GM18508 (cell line): Measurements from ENCODE around the gene BCR.

ENCODE experiments used
- ATAC-seq: cut with Tn5 transposase; IDR thresholded peaks from one replicate; pipeline ENCODE4 v1.9.1; 2021; ENCODE audit warnings: moderate number of reproducible peaks; ENCODE audit not compliant: insufficient read depth, unreplicated experiment

Gene BCR

GRCh38 chr22:23282089-23282501, 101.8 kb downstream of the BCR start:
- ATAC-seq = no peak

GRCh38 chr22:23282516-23282915, 102.2 kb downstream of the BCR start:
- no peak for ATAC-seq

GRCh38 chr22:23282986-23283385, 102.7 kb downstream of the BCR start:
- no peak for ATAC-seq

DNA sequence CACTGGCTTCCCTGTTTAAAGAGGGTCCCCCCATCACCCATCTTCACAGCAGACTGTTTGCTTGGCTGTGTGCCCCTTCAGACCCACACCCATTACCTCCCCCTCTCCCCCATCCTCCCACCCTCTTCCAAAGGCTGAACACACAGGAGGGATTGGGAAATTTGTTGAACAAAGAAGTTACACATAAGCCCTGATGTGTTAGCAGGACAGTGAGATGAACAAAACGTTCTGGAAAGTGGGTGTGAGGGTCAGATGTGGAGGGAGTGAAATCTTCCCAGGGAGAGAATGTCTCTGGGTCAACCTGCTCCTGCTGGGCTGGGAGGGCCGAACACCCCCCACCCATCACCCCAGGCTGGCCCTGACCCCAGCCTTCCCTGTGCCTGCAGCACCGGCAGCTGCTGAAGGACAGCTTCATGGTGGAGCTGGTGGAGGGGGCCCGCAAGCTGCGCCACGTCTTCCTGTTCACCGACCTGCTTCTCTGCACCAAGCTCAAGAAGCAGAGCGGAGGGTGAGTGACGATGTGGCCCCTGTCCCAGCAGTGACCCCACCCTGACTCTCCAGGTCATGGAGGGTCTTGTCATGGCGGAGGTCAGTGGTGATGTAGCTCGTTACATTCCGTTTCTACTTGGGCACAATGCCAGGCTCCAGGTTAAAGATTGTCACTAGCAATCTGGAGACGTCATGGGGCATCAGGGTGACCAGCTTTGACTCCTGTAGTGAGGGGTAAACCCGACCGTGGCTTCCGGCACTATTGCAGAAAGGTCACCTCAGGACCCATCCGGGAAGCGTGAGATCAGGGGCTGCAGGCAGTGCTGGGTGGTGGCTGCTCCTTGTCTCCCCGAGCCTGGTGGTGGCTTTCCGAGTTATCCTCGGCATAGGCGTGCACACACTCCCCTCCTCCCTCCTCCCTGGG, 103.5 kb downstream of the BCR start:
- no peak for ATAC-seq

- ATAC-seq = no peak
Observed at GRCh38 chr22:23284504-23285033, 104.3 kb downstream of the BCR start.

- no peak for ATAC-seq
Observed at GRCh38 chr22:23285236-23285635, 104.9 kb downstream of the BCR start.

DNA sequence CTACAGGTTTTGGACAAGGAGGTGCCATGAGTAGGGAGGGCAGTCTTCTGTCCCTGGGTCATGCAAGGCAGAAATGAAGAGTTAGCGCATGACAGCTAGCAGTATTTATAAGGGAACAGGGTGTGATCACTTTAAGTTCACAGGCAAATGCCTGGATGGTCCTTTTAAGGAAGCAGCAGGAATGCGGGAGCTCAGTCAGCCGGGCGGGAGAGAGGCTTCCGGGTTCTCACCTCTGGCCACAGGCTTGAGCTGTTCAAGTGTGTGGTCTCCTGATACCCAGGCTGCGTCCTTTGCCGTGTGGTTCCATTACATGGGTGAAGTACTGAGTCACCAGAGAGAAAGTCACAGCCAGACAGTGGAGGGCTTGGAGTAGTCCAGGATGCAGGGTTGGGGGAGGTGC, 105.4 kb downstream of the BCR start:
- no peak for ATAC-seq

DNA sequence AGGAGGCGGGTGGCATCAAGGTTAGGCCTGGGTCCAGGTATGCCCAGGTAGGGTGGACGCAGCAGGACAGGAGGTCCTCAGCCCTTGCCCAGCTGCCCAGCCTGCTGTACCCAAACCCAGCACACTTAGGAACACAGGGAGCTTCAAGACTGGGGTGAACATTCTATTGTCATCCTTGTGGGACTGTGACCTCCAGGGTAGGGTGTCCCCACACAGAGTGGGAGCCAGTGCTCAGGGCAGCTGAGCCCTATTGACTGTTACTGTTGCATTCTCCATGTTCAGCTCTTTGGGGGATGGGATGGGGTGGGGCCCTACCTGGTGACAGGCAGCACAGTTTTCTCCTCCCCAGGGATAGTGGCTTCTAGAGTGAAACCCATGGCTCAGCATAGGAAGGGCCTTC, 106.0 kb downstream of the BCR start:
- no peak for ATAC-seq

GRCh38 chr22:23287136-23288095, 107.1 kb downstream of the BCR start:
- no peak for ATAC-seq

DNA sequence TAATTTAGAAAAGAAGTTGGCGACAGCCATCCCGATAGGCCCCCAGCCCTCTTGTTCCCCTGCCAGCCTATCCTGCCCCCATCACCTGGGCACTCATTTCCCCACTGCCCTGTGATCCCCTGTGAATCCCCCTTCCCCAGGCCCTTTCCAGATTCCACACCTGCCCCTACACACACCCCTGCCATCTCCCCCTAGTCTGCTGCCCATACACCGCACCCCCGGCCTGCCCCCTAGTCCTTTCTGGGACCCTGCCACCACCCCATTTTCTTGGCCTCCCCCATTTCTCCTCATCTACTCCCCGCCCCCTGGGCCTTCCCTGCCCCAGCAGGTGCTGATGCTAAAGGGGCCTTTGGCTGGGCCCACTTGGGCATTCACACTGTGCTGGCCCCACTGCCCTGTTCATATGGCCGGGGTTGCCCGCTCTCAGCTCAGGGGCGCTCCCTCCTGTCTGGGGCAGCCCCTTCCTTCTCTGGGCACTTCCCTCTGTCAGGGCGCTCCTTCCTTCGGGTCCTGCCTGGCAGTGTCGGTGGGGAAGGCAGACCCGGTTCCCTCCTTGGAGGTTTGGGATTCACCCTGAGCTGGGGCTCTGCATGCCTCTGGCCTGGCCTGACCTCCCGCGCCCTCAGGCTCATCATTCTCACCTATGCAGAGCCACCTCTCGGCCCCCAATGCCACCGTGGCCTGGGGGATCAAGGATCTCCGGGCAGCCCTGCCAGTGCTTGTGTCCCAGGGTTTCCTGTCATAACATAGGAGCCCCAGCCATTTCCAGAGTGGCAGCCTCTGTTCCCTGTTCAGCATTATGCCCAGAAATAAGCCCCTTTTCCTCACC, 108.2 kb downstream of the BCR start:
- no peak for ATAC-seq

- no peak for ATAC-seq
Observed at GRCh38 chr22:23289130-23289503, 108.8 kb downstream of the BCR start.

DNA sequence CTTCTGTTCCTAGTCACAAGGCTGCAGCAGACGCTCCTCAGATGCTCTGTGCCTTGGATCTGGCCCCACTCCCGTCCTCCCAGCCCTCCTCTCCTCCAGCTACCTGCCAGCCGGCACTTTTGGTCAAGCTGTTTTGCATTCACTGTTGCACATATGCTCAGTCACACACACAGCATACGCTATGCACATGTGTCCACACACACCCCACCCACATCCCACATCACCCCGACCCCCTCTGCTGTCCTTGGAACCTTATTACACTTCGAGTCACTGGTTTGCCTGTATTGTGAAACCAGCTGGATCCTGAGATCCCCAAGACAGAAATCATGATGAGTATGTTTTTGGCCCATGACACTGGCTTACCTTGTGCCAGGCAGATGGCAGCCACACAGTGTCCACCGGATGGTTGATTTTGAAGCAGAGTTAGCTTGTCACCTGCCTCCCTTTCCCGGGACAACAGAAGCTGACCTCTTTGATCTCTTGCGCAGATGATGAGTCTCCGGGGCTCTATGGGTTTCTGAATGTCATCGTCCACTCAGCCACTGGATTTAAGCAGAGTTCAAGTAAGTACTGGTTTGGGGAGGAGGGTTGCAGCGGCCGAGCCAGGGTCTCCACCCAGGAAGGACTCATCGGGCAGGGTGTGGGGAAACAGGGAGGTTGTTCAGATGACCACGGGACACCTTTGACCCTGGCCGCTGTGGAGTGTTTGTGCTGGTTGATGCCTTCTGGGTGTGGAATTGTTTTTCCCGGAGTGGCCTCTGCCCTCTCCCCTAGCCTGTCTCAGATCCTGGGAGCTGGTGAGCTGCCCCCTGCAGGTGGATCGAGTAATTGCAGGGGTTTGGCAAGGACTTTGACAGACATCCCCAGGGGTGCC, 109.8 kb downstream of the BCR start:
- ATAC-seq = no peak

DNA sequence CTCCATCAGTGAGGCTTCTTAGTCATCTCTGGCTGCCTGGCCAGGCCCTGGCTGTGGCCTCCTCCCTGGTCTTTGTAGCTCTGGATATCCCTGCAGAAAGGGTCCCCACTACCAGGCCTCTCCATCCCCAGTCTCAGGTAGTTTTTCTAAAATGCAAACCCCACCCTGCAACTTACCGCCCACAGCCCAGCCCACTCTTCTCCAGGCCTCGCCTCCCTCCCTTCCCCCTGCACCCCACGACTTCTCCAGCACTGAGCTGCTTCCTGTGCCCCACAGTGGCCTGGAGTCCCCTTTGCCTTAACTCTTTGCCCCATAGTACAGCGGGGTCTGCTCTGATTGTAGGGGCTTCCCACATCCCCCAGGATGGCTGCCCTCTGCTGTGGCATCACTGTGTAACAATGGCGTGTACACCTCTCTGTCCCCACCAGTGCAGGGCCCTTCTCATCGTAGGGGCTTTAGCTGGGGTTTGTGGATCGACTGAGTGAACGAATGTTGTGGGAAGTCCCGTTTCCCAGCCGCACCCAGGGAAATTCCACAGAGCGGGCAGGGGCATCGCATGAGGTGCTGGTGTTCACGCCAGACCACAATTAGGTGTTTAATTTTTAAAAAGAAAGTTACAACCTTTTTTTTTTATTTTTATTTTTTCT, 111.6 kb downstream of the BCR start:
- no peak for ATAC-seq

DNA sequence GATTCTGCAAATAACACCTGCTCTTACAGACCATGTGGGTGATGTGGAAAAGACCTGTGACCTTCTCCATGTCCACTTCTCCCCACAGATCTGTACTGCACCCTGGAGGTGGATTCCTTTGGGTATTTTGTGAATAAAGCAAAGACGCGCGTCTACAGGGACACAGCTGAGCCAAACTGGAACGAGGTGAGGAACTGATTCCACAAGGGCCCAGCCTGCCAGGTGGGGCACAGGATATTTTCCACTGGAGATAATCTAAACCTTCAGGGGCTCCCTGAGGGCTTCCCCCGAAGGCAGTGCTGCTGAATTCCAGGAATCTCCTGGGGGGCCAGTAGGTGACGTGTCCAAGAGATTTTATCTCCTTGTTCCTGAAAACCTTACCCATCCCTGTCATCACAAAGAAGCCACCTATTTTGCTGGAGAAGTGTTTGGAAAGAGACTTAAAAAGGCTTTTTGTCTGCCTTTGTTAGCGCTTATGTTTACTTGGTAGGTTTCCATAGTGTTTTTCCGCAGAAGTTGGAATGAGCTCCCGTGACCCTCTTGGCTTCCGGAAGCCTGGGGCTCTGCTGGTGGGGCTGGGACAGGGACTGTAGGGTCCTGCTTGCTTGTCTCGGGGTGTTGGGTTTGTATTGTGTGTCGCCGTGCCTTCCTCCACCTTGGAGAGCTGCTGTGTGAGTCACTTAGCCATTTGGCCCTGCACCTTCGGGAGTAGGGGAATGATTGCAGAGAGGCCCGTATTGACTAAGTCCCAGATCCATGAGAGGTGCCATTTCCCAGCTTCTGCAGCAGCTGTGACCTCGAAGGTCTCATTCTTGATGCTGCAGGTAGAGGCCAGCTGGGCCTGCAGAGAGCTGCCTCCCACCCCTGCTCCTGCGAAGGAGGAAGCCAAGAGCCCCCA, 112.4 kb downstream of the BCR start:
- ATAC-seq = no peak

GRCh38 chr22:23293720-23294119, 113.4 kb downstream of the BCR start:
- no peak for ATAC-seq

- no peak for ATAC-seq
Observed at GRCh38 chr22:23294221-23294620, 113.9 kb downstream of the BCR start.

DNA sequence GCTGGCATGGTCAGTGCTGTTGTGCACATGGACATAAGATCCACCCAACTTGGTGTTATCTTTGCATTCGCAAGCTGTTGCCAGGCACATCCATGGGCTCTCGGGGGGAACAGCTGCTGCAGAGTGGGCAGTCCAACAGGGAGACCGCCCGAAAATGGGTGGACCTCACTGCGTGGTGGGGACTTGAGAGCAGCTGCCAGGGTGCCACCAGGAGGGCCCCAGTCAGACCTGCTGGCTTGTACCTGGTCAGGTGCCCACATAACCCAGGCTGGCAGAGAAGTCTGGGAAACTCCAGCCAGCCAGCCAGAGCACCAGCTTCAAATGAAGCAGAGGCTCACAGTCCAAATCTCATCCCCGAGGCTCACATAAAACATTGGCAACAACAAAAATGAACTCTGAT, 120.2 kb downstream of the BCR start:
- no peak for ATAC-seq

DNA sequence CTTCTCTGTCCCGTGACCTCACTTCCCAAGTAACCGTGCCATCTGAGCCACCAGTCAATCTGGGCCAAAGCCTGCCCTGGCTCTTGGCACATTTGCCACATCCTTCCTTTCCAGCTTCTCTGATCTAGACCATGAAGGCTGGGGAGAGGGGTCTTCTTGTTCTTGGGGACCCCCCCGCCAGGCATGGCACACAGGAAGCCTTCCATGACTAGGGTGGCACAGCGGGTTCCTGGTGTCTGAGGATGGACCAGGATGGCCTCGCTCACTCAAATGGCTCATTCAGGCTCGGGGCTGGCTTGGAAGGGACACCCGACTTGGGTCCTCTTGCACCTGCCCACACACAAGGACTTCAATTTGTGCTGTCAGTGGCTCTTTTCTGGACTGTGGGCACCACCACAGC, 121.3 kb downstream of the BCR start:
- no peak for ATAC-seq
